Astrocyte (in vitro differentiated cells and primary cell): ENCODE results near the gene CDH13. TPM values are rescaled to one million over a fixed set of nuclear protein-coding genes. Genes with fewer than 3 reads are reported as not detected.

ENCODE experiments used
- DNase-seq: peaks from one replicate; pipeline ENCODE4 v3.0.0-alpha.2; 2010; ENCODE audit warnings: low read depth
- FAIRE-seq: peaks from 2 replicates; lab custom pipeline; 2011; peaks lifted over from hg19 to GRCh38; lab: Jason Lieb, UNC
- H2AFZ ChIP-seq: 2 replicates; pipeline ENCODE4 v1.6.0; 2012; ENCODE audit warnings: low read depth, low read length, inconsistent platforms
- H3K27ac ChIP-seq: 2 replicates; pipeline ENCODE4 v1.5.1; 2011; ENCODE audit warnings: low read depth, low read length, inconsistent platforms
- H3K27me3 ChIP-seq: 2 replicates; pipeline ENCODE4 v1.6.0; 2011; ENCODE audit warnings: low read length, inconsistent platforms; ENCODE audit not compliant: insufficient read depth
- H3K36me3 ChIP-seq: 2 replicates; pipeline ENCODE4 v1.5.1; 2011; ENCODE audit warnings: low read length, inconsistent platforms; ENCODE audit not compliant: insufficient read depth
- H3K4me1 ChIP-seq: 2 replicates; pipeline ENCODE4 v1.5.1; 2011; ENCODE audit warnings: low read length, inconsistent platforms; ENCODE audit not compliant: insufficient read depth
- H3K4me2 ChIP-seq: 2 replicates; pipeline ENCODE4 v1.6.0; 2012; ENCODE audit warnings: low read length, inconsistent platforms
- H3K4me3 ChIP-seq: 2 replicates; pipeline ENCODE4 v1.5.1; 2011; ENCODE audit warnings: low read depth, mild to moderate bottlenecking, low read length, inconsistent platforms; ENCODE audit not compliant: insufficient read depth
- H3K79me2 ChIP-seq: 2 replicates; pipeline ENCODE4 v1.6.0; 2012; ENCODE audit warnings: mild to moderate bottlenecking, low read length, inconsistent platforms; ENCODE audit not compliant: insufficient read depth
- H3K9ac ChIP-seq: 2 replicates; pipeline ENCODE4 v1.6.0; 2012; ENCODE audit warnings: mild to moderate bottlenecking, low read length, inconsistent platforms
- H3K9me3 ChIP-seq: 2 replicates; pipeline ENCODE4 v1.5.1; 2012; ENCODE audit warnings: low read depth, mild to moderate bottlenecking, low read length, inconsistent platforms; ENCODE audit not compliant: insufficient read depth
- H4K20me1 ChIP-seq: 2 replicates; pipeline ENCODE4 v1.6.0; 2012; ENCODE audit warnings: low read length, inconsistent platforms; ENCODE audit not compliant: insufficient read depth
- H3K27ac Mint-ChIP-seq: one replicate; pipeline ENCODE4 v1.8.0; 2021; ENCODE audit warnings: mild to moderate bottlenecking, mixed read lengths; ENCODE audit not compliant: unreplicated experiment
- H3K27me3 Mint-ChIP-seq: one replicate; pipeline ENCODE4 v1.8.0; 2021; ENCODE audit warnings: low read depth, mixed read lengths; ENCODE audit not compliant: unreplicated experiment
- H3K36me3 Mint-ChIP-seq: one replicate; pipeline ENCODE4 v1.8.0; 2021; ENCODE audit warnings: low read depth, mixed read lengths; ENCODE audit not compliant: unreplicated experiment
- H3K4me1 Mint-ChIP-seq: one replicate; pipeline ENCODE4 v1.8.0; 2021; ENCODE audit warnings: low read depth, mixed read lengths; ENCODE audit not compliant: unreplicated experiment
- H3K4me3 Mint-ChIP-seq: one replicate; pipeline ENCODE4 v1.8.0; 2021; ENCODE audit warnings: mild to moderate bottlenecking, moderate library complexity, mixed read lengths; ENCODE audit not compliant: unreplicated experiment
- H3K9me3 Mint-ChIP-seq: one replicate; pipeline ENCODE4 v1.8.0; 2021; ENCODE audit warnings: mild to moderate bottlenecking, mixed read lengths; ENCODE audit not compliant: unreplicated experiment
- EZH2 ChIP-seq: IDR thresholded peaks from 2 replicates; pipeline ENCODE4 v1.6.1; 2012; ENCODE audit warnings: mild to moderate bottlenecking, low read length, inconsistent platforms; ENCODE audit not compliant: insufficient read depth
- total RNA-seq: library from RNA; stranded (reverse); gene quantifications from 2 replicates; pipeline ENCODE4 v1.2.1, GENCODE V29; 2021
- TF ChIP-seq, protein P1 (sequence below): IDR thresholded peaks from 2 replicates; pipeline ENCODE4 v1.5.1; 2011; ENCODE audit warnings: low read depth, mild to moderate bottlenecking, inconsistent platforms, low read length, moderate library complexity; ENCODE audit not compliant: insufficient read depth

Gene CDH13
- total RNA-seq, 1 donor from 2014 or later: 41.7 TPM

DNA sequence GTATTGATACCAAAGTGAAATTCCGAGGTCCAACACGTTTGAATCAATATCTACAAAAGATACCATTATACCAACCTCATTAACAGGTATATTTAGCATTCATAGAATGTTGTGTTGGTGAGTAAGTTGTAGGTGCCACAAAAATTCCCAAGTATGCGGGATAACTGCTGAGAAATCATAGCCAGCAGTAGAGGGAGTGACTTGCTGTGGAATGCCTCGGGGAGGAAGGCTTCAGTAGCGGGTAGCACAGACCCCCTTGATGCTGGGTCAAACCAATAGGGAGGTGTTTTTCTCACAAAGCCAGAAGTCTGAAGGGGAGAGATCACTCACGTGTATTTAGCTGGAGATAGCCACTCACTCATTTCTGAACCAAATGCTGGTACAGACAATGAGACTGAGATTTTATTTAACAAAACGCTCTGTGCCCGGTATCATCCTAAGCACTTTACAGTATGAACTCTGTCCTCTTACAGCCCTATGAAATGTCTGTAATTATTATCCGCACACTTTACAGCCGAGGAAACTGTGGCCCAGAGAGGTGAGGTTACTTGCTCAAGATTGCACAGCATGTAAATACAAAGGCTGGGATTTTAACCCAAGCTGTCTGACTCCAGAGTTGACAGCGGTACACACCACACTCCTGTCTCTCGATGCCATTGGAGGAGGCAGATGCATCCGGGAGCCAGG lies 1204.1 kb downstream of the CDH13 start:
- Mint-ChIP-seq H3K4me1 (peaks cover 17% of the 10 kb centered on the region), H3K9me3 (no peaks in the 10 kb centered on the region), H3K36me3 (no peaks in the 10 kb centered on the region), H3K27me3 (peaks cover 15% of the 10 kb centered on the region), H3K4me3 (no peak overlapping the region), H3K27ac (no peak overlapping the region)
- no peak overlapping the region for H3K4me2 ChIP-seq
- H3K79me2 ChIP-seq: no peaks in the 10 kb centered on the region
- no peaks in the 10 kb centered on the region for H3K36me3 ChIP-seq
- no peak overlapping the region for H3K4me3 ChIP-seq
- H3K27ac ChIP-seq: no peak overlapping the region
- no peaks in the 10 kb centered on the region for H4K20me1 ChIP-seq
- H3K9ac ChIP-seq: no peak overlapping the region
- no peaks in the 10 kb centered on the region for H3K27me3 ChIP-seq
- TF ChIP-seq, protein P1, sequence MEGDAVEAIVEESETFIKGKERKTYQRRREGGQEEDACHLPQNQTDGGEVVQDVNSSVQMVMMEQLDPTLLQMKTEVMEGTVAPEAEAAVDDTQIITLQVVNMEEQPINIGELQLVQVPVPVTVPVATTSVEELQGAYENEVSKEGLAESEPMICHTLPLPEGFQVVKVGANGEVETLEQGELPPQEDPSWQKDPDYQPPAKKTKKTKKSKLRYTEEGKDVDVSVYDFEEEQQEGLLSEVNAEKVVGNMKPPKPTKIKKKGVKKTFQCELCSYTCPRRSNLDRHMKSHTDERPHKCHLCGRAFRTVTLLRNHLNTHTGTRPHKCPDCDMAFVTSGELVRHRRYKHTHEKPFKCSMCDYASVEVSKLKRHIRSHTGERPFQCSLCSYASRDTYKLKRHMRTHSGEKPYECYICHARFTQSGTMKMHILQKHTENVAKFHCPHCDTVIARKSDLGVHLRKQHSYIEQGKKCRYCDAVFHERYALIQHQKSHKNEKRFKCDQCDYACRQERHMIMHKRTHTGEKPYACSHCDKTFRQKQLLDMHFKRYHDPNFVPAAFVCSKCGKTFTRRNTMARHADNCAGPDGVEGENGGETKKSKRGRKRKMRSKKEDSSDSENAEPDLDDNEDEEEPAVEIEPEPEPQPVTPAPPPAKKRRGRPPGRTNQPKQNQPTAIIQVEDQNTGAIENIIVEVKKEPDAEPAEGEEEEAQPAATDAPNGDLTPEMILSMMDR: no peak
- TF ChIP-seq EZH2: no peak
- H3K9me3 ChIP-seq: no peaks in the 10 kb centered on the region
- H2AFZ ChIP-seq: no peak overlapping the region
- peaks cover 4% of the 10 kb centered on the region for H3K4me1 ChIP-seq
- peak; percentile 50 for DNase-seq
- no peak for FAIRE-seq

GRCh38 chr16:83831456-83831987 lies 1204.8 kb downstream of the CDH13 start:
- no peak overlapping the region for H2AFZ ChIP-seq
- no peak overlapping the region for H3K27ac Mint-ChIP-seq
- H3K27me3 ChIP-seq: no peaks in the 10 kb centered on the region
- H3K79me2 ChIP-seq: no peaks in the 10 kb centered on the region
- no peak for DNase-seq
- H3K27ac ChIP-seq: no peak overlapping the region
- H3K9me3 Mint-ChIP-seq: no peaks in the 10 kb centered on the region
- H3K9ac ChIP-seq: no peak overlapping the region
- H4K20me1 ChIP-seq: no peaks in the 10 kb centered on the region
- no peak for FAIRE-seq
- no peaks in the 10 kb centered on the region for H3K9me3 ChIP-seq
- H3K4me3 ChIP-seq: no peak overlapping the region
- peaks cover 12% of the 10 kb centered on the region for H3K27me3 Mint-ChIP-seq
- H3K4me1 ChIP-seq: peaks cover 9% of the 10 kb centered on the region
- no peak overlapping the region for H3K4me2 ChIP-seq
- no peaks in the 10 kb centered on the region for H3K36me3 Mint-ChIP-seq
- peaks cover 21% of the 10 kb centered on the region for H3K4me1 Mint-ChIP-seq
- TF ChIP-seq EZH2: no peak
- TF ChIP-seq, protein P1: no peak
- H3K36me3 ChIP-seq: no peaks in the 10 kb centered on the region
- H3K4me3 Mint-ChIP-seq: peak overlapping the region; percentile 29

GRCh38 chr16:83833921-83834320 lies 1207.2 kb downstream of the CDH13 start:
- Histone ChIP-seq H3K27me3 (no peaks in the 10 kb centered on the region), H3K4me1 (peaks cover 9% of the 10 kb centered on the region), H3K27ac (no peak overlapping the region), H3K4me3 (no peak overlapping the region), H3K4me2 (no peak overlapping the region), H3K9ac (no peak overlapping the region), H3K36me3 (no peaks in the 10 kb centered on the region), H3K79me2 (no peaks in the 10 kb centered on the region), H3K9me3 (no peaks in the 10 kb centered on the region), H4K20me1 (no peaks in the 10 kb centered on the region), H2AFZ (no peak overlapping the region)
- FAIRE-seq: no peak
- Mint-ChIP-seq H3K27ac (no peak overlapping the region), H3K9me3 (no peaks in the 10 kb centered on the region), H3K36me3 (no peaks in the 10 kb centered on the region), H3K4me3 (peak overlapping the region; percentile 40), H3K27me3 (peaks cover 6% of the 10 kb centered on the region), H3K4me1 (peaks cover 21% of the 10 kb centered on the region)
- TF ChIP-seq EZH2: no peak
- TF ChIP-seq, protein P1: no peak
- no peak for DNase-seq
